Gastroesophageal sphincter (tissue), 4 donors: ENCODE results near the gene PLN. TPM values are rescaled to one million over a fixed set of nuclear protein-coding genes. Genes with fewer than 3 reads are reported as not detected.

Experiments used
- ATAC-seq: fragments of 150-250 bp; one replicate; pipeline ENCODE4 v1.9.1; 2016; ENCODE audit warnings: mild to moderate bottlenecking, moderate library complexity
- H3K27ac ChIP-seq, 4 donors: fragments of 200-600 bp; sonication (generic) in 3 of 4; 1 replicate in 3 of 4; 2 replicates in 1 of 4; pipeline ENCODE4 v1.5.1; 2016 to 2019
- H3K27me3 ChIP-seq: fragments of 200-600 bp; sonication (generic); one replicate; pipeline ENCODE4 v1.5.1; 2019
- H3K36me3 ChIP-seq, 2 donors: fragments of 200-600 bp; sonication (generic); one replicate each; pipeline ENCODE4 v1.5.1; 2019; ENCODE audit warnings: control low read depth in 1 of 2
- H3K4me1 ChIP-seq, 3 donors: fragments of 200-600 bp; sonication (generic); 1 replicate in 2 of 3; 2 replicates in 1 of 3; pipeline ENCODE4 v1.5.1; 2016 to 2019; ENCODE audit warnings: control low read depth in 2 of 3
- H3K4me3 ChIP-seq, 2 donors: fragments of 200-600 bp; sonication (generic); one replicate each; pipeline ENCODE4 v1.5.1; 2019; ENCODE audit warnings: mild to moderate bottlenecking in 1 of 2, moderate library complexity in 1 of 2
- H3K9me3 ChIP-seq, 3 donors: fragments of 200-600 bp; sonication (generic); one replicate each; pipeline ENCODE4 v1.5.1; 2017 to 2019; ENCODE audit warnings: control low read depth in 2 of 3
- EP300 ChIP-seq: sonication (generic); formaldehyde crosslinking; IDR thresholded peaks from one replicate; pipeline ENCODE4 v1.6.1; 2017; ENCODE audit warnings: antibody characterized with exemption, mild to moderate bottlenecking
- POLR2A ChIP-seq, 2 donors: fragments of 450-650 bp; IDR thresholded peaks; one replicate each; pipeline ENCODE4 v1.6.1; 2017; ENCODE audit warnings: antibody characterized with exemption in 2 of 2, mild to moderate bottlenecking in 2 of 2, moderate library complexity in 1 of 2
- POLR2AphosphoS5 ChIP-seq: sonication (generic); formaldehyde crosslinking; IDR thresholded peaks from one replicate; pipeline ENCODE4 v1.6.1; 2017; ENCODE audit warnings: antibody characterized with exemption
- WGBS, 2 donors: methylation state at CpG; one replicate each; pipeline ENCODE4 v1.1.5; 2018; ENCODE audit warnings: low coverage in 1 of 2; 5-methylcytosine and 5-hydroxymethylcytosine counted together
- total RNA-seq, 4 donors: library from RNA; depleted of rRNA; stranded (reverse); fragments of >200 nt; gene quantifications; one replicate each; pipeline ENCODE4 v1.1.0, GENCODE V29; 2016
- TF ChIP-seq, protein P1 (sequence below), 4 experiments: fragments of 200-600 bp in 2 of 4; fragments of 450-650 bp in 2 of 4; sonication (generic) in 1 of 4; IDR thresholded peaks; one replicate each; pipeline ENCODE4 v1.5.1; 2017 to 2019; ENCODE audit warnings: antibody characterized with exemption in 4 of 4, mild to moderate bottlenecking in 2 of 4, moderate library complexity in 2 of 4

The PLN gene
- total RNA-seq, 4 donors from 2014 or later, result 318 to 555 (median 484) TPM

DNA sequence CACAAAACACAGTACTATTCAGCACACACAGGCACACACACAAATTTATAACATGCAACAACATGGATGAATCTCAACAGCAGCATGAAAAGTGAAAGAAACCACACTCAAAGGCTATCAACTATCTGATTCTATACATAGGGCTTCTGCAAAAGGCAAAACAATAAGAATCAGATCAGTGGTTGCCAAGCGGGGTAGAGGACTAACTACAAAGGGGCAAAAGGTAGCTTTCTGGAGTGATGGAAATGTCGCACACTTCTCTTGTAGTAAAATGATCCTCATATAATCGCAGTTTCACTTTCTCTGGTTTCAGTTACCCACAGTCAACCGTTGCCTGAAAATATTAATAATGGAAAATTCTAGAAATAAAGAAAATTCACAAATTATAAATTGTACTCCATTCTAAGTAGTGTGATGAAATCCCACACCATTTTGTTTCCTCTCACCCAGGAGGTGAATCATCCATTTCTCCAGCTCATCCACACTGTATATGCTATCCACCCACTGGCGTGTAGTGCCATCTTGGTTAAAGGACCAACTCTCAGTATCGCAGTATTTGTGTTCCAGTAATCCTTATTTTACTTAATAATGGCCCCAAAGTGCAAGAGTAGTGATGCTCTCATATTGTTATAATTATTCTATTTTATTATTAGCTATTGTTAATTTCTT is 12.8 kb upstream of the PLN start:
- 92 to 95% methylated on average over 6 of the region's 6 CpGs for WGBS, 2 donors
- TF ChIP-seq EP300, result no peak
- TF ChIP-seq, protein P1, sequence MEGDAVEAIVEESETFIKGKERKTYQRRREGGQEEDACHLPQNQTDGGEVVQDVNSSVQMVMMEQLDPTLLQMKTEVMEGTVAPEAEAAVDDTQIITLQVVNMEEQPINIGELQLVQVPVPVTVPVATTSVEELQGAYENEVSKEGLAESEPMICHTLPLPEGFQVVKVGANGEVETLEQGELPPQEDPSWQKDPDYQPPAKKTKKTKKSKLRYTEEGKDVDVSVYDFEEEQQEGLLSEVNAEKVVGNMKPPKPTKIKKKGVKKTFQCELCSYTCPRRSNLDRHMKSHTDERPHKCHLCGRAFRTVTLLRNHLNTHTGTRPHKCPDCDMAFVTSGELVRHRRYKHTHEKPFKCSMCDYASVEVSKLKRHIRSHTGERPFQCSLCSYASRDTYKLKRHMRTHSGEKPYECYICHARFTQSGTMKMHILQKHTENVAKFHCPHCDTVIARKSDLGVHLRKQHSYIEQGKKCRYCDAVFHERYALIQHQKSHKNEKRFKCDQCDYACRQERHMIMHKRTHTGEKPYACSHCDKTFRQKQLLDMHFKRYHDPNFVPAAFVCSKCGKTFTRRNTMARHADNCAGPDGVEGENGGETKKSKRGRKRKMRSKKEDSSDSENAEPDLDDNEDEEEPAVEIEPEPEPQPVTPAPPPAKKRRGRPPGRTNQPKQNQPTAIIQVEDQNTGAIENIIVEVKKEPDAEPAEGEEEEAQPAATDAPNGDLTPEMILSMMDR (IDR thresholded peaks at IDR 0.05), result no peak
- no peak for TF ChIP-seq POLR2A (IDR thresholded peaks at IDR 0.05)
- no peak for TF ChIP-seq POLR2AphosphoS5
- peaks cover 0 to 19% (median 5%) of the 10 kb centered on the region in 3 donors for H3K4me1 ChIP-seq
- no peak overlapping the region for H3K27ac ChIP-seq
- no peaks in the 10 kb centered on the region for H3K36me3 ChIP-seq
- no peak overlapping the region for H3K4me3 ChIP-seq
- H3K27me3 ChIP-seq, result no peaks in the 10 kb centered on the region
- peaks cover 0 to 5% (median 0%) of the 10 kb centered on the region in 3 donors for H3K9me3 ChIP-seq
- ATAC-seq, result no peak

DNA sequence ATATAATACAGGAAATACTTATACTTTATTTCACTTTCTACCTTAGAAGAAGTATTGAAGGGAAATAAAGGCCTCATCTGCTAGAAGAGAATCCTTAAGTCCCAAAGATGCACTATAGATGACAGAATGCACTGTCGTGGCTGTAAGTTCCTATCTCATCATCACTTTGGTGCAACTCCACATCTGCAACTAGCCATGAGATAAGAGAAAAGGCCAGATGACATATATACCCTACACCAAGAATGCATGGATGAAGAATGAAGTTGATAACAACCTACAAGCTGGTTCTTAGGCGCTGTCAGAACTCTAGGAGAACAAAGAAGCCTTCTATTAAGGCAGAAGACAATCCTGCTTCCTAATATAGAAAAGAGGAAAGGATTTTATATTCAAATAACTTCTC is 11.6 kb upstream of the PLN start:
- H3K4me3 ChIP-seq, result no peak overlapping the region
- WGBS, 2 donors, result 78 to 89% methylated on average over 2 of the region's 2 CpGs

DNA sequence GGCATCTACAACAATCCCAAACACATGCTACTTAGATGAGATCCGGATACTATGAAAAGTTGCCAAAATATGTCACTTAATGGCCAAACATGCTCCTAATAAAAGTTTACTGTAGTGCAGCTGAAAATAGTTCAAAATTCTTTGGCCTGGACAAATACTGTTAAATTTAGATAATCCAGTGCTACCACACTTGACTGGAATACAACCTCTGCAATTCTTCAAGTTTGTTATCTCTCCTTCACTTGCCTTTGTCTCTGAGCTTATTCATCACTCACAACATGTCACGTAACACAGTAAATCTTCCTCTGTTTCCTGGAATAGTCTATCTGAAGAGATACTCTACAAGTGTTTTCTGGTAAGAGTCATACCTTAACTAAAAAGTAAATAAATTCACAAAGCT is 10.5 kb upstream of the PLN start:
- TF ChIP-seq EP300, result no peak
- TF ChIP-seq POLR2AphosphoS5, result peak; percentile 29
- TF ChIP-seq, protein P1 (IDR thresholded peaks at IDR 0.05), result no peak
- TF ChIP-seq POLR2A (IDR thresholded peaks at IDR 0.05), result no peak
- Histone ChIP-seq H3K4me3 (no peak overlapping the region), H3K27me3 (no peaks in the 10 kb centered on the region), H3K4me1 (peaks cover 0 to 28% (median 7%) of the 10 kb centered on the region in 3 donors), H3K27ac (peak overlapping the region in 3 of 4 donors; percentile 5 to 39 (median 10)), H3K9me3 (no peaks in the 10 kb centered on the region), H3K36me3 (no peaks in the 10 kb centered on the region)
- WGBS, 2 donors, result 9 to 13% methylated on average over 2 of the region's 2 CpGs
- ATAC-seq, result no peak

More for the DNA sequence above, 11.6 kb upstream of the PLN start:
- TF ChIP-seq EP300 (no peak), POLR2A (IDR thresholded peaks at IDR 0.05) (no peak), POLR2AphosphoS5 (no peak)
- TF ChIP-seq, protein P1 (IDR thresholded peaks at IDR 0.05), result no peak
- Histone ChIP-seq H3K27me3 (no peaks in the 10 kb centered on the region), H3K36me3 (no peaks in the 10 kb centered on the region), H3K9me3 (no peaks in the 10 kb centered on the region), H3K27ac (no peak overlapping the region), H3K4me1 (peaks cover 0 to 22% (median 5%) of the 10 kb centered on the region in 3 donors)
- no peak for ATAC-seq

DNA sequence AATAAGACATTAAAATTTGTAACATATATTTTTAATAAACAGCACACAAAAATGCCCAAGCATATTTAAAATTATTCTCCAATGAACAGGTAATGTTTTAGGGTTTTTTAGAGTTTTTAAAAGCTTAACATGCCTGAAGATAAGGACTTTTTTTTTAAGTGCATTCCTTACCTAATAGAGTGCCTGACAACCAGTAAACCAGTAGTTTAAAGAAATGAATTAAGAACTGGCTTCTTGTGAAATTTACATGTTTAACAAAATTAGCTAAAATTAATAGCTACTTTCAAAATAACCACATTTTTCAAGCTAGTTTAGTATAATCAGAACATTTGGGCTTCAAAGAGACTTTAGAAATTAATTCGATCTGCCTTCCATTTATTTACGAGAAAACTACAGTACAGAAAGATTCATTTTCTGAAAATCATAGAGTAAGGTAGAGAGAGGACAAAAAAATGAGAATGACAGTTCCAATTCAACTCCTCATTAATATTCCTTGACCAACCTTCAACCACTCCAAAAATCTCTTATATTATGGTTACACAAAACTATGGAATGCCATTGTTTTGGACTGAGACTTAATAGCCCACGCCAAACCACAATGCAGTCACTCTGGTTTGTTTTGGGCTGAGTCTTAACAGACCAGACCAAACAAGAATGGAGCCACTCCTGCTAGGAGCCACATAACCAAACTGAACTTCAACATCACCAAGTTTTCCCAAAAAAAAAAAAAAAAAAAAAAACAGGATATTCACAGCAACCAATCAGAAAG is 5.7 kb upstream of the PLN start:
- H3K4me3 ChIP-seq, result no peak overlapping the region
- H3K4me1 ChIP-seq, result peaks cover 0 to 31% (median 5%) of the 10 kb centered on the region in 3 donors
- TF ChIP-seq EP300 (no peak), POLR2AphosphoS5 (no peak), POLR2A (IDR thresholded peaks at IDR 0.05) (no peak)
- TF ChIP-seq, protein P1 (IDR thresholded peaks at IDR 0.05), result no peak
- no peak for ATAC-seq
- 87 to 92% methylated on average over 2 to 3 of the region's 3 CpGs for WGBS, 2 donors
- no peaks in the 10 kb centered on the region for H3K27me3 ChIP-seq
- H3K27ac ChIP-seq, result no peak overlapping the region
- H3K36me3 ChIP-seq, result no peaks in the 10 kb centered on the region
- no peaks in the 10 kb centered on the region for H3K9me3 ChIP-seq
